Adrenal gland (tissue), 5 donors: ENCODE results near the gene COMP.

Source experiments
- POLR2A ChIP-seq, 2 donors: fragments of 450-650 bp; IDR thresholded peaks; one replicate each; pipeline ENCODE4 v1.6.1; 2017; ENCODE audit warnings: antibody characterized with exemption in 2 of 2, mild to moderate bottlenecking in 2 of 2, moderate library complexity in 1 of 2
- TF ChIP-seq, protein P1 (sequence below), 6 experiments: fragments of 450-650 bp in 4 of 6; fragments of 200-600 bp in 2 of 6; sonication (generic) in 1 of 6; IDR thresholded peaks; 1 replicate in 5 of 6; 2 replicates in 1 of 6; pipeline versions ENCODE4 v1.5.1 to v1.8.0; 2016 to 2021; ENCODE audit warnings: antibody characterized with exemption in 6 of 6, mild to moderate bottlenecking in 2 of 6, moderate library complexity in 1 of 6
- donor health status: DM: no; HTN: no; CAD: no.

DNA sequence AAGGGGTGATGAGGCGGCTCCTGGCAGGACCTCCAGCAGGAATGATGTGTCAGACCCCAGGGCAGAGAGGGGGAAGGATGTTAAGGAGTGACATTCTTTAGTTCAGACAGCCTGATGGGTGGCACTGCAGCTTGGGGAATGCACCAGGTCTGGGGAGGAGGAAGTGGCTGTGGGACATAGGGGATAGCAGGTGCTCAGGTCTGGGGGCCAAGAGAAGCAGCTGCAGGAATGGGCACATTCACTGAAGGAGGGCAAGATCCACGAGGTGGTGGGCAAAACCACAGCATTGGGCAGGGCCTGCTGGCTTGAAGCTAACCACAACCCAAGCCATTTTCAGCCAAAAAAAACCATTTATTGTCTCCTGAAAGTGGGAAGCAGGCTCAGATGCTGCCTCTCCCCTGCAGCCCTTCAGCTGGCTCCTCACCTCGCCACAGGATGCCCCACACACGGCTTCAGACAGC is 26.5 kb downstream of the COMP start:
- no peak for TF ChIP-seq POLR2A (IDR thresholded peaks at IDR 0.05)
- TF ChIP-seq, protein P1, sequence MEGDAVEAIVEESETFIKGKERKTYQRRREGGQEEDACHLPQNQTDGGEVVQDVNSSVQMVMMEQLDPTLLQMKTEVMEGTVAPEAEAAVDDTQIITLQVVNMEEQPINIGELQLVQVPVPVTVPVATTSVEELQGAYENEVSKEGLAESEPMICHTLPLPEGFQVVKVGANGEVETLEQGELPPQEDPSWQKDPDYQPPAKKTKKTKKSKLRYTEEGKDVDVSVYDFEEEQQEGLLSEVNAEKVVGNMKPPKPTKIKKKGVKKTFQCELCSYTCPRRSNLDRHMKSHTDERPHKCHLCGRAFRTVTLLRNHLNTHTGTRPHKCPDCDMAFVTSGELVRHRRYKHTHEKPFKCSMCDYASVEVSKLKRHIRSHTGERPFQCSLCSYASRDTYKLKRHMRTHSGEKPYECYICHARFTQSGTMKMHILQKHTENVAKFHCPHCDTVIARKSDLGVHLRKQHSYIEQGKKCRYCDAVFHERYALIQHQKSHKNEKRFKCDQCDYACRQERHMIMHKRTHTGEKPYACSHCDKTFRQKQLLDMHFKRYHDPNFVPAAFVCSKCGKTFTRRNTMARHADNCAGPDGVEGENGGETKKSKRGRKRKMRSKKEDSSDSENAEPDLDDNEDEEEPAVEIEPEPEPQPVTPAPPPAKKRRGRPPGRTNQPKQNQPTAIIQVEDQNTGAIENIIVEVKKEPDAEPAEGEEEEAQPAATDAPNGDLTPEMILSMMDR (IDR thresholded peaks at IDR 0.05): no peak
